NCI-H526 (cell line): ENCODE data around the gene TMEM109.
A peak's percentile ranks its signal among the peaks of the same experiment; 100 is the strongest.

Experiments
- DNase-seq, 2 experiments: peaks; one replicate each; lab custom pipeline; 2025; lab: John Stamatoyannopoulos, UW

Gene TMEM109

DNA sequence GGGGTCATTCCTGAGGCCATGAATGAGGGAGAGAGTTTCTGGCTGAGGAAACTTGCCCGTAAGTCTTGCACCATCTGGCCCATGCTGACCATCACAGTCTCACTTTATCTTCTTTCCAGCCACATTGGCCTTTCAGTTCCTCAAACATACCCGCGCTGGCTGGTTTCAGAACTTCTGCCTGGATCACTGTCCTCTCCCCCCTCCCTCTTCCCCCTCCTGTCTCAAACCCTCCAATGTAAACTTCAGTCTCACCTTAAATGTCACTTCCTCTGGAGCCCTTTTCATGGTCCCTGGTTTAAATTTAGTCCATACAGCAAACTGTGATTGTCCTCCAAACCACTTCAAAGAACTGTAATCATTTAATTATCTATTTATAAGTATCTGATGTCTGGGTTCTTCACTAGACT lies 3.7 kb upstream of the TMEM109 start:
- DNase-seq, result no peak

DNA sequence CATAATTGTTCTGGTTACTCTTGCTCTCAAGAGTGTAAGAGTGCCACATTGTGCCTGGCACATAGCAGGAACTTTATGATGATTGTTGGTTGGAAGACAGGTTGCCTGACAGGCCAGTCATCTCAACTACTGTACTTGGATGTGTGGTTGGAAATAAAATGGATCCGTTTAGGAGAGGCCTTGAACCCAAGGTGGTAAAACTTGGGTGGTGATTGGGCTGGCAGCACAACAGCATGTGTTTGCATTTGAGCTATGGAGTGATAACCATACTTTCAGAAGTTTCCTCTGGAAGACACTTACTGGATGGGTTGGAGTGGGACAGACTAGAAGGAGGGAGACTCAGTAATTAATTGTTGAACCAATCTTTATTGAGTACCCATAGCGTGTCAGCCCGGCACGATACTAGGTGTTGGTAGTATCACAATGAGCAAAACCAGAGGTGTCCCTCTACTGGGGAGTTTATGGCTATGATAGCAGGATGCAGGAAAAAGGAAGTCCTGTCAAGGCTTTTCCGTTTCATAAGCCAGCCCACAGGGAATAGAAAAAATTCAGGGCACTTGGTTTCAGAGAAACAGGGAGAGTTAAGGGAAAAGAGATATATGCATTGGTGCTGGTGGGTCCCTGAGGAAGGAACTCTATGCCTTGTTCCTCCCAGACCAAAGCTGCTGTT lies 3.1 kb upstream of the TMEM109 start:
- no peak for DNase-seq

DNA sequence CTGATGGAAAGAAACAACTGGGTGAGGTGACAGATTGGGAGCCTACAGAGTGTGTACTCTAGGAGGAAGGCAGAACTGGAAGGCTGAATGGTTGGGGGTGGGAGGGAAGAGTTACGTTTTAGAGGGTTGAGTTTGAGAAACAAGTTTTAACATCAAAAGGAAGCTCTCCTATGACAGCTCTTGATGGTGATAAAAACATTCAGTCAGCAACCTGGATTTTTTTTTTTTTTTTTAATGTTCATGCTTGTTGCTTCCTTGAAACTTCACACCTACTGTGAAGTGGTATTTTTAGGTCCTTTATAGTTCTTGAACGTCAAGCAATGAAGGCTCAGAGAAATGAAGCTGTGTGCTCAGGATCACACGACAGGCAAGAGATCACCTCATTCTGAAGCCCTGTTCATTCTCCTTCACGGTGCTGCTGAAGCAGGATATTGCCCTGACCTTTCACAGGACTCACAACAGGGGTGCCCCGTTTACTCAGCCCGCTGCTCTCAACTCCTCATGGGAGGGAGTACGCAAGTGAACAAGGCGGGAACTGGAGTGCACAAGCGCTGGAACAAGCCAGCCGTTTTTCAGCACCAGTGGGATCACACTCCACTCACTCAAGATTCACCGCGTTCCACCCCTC lies 1.6 kb upstream of the TMEM109 start:
- DNase-seq, result no peak

DNA sequence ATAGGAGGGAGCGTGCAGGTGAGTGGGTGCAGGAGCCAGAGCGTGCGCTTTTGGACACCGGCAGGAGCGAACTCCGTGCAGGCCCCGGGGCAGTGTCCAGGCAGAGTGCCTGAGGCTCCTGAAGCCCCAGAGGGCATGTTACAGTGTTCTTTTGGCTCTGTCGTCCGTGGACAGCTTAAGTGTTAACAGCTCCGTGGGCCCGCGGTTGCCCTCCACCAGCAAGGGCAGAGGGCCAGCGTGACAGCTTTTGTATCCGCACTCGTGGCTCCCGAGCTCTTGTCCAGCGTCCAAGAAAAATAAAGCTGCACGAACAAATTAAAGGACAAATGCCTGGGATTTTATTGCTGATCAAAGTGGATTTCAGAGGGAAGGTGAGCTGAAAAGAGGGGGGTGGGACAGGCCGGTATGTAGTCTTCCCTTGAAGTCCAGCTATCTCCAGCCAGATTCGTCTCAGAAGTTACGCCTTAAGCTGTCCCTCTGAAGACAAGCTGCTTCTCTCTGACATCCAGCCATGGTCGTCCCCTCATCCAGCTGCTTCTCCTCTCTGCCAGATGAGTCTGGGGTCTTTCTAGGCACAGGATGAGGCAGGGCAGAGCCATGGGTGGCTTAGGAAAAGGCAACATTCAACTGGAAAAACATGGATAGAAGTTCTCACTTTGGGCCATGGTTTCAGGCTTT lies 968 bp upstream of the TMEM109 start:
- DNase-seq, result no peak

DNA sequence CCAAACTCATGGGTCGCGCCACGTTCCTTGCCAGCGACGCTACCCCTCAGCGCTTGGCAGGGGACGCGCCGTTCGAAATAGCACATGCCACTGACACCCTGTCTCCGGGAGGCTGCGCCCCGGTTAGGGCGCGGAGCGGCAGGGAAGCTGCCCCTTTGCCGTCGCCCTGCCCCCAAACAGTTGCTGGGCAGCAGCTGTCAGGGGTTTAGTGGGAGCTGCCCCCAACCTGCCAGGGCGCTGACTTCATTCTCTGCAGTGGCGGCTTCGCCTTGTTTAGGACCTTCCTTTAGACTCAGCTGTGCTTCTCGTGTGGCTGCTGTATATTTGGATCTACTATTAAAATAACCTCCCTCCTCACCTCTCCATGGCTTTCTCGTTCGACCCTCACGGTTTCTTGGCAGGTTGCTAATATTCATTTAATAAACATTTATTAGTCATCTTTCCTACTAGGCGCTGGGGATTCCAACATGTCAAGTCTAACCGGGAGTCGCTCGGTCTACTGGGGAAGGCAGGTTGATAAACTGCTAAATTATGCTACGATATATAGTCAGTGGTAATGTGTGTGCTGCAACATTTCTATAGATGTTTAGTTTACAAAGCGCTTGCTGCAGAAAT lies 782 bp downstream of the TMEM109 start:
- DNase-seq, result peak; percentile 15 to 45

DNA sequence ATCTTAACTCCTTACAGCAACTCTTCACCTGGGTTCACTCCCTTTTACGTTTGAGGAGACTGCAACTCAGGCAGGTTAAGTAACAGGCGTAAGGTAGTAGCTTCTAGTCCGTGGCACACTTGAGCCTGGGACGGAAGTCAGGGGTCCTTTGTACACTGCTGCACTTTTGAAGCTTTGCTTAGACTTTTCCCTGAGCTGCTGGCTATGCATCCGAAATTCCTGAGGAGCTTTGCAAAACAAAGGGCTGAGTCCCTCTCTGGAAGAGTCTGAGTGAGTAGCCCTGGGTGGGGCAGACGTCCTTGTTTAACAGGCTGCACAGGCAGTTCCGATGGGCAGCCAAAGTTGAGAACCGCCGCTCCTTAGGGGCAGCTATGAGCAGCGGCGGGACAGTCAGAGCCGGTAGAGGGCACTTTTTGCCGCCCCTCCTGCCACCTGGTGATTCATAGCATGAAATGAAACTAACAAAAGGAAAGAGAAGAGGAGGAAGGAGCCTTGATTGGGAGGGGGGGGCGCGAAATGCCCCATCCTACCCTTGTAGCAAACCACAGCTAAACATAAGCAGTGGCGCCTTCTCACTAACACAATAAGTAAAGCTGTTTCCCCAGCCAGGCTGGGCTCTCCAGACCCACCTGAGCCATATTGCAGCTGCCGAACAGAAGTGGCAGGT lies 1.4 kb downstream of the TMEM109 start:
- DNase-seq, result peak in 1 of 2 experiments; percentile 62

DNA sequence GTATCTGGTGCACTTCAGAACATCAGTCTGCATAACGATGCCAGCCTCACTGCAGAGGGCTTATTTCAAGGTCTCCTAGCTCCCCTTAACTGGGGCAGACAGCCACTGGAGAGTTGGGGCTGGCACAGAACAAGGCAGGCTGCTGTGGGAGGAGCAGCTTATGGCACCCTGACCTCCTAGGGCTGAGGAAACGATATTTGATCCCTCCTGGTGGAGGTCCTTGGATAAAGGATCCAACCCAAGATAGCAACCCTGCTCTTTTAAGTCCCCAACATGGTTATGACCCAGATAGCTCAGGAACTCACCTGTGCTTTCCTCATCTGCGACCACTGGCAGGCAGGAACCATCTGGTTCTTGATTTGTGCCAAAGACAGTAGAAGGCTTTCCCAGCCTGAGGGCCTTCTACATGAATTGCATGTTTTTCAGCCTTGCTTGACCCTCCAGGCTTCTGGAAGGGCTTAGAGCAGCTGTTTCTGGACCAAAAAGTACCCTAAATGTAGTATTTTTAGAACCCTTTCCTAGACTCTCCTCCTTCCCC lies 2.8 kb downstream of the TMEM109 start:
- DNase-seq, result no peak

DNA sequence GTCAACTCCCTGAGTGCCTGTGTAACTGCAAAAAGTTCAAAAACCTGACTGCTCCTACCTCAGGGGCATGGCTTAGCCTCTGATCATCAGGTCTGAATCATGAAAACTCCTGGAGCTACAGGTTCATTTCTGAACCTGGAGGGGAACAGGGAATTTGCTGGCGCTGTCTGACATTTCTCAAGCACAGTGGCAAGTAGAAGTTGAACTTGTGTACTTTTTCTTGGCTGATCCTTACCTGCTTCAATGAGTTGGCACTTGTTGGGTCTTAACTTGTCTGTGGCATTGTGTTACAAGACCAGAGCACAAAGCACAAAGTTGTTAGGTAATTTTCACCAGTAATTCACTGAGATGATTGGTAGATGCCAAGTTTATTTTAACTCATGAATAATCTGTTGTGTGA lies 3.3 kb downstream of the TMEM109 start:
- DNase-seq, result no peak

DNA sequence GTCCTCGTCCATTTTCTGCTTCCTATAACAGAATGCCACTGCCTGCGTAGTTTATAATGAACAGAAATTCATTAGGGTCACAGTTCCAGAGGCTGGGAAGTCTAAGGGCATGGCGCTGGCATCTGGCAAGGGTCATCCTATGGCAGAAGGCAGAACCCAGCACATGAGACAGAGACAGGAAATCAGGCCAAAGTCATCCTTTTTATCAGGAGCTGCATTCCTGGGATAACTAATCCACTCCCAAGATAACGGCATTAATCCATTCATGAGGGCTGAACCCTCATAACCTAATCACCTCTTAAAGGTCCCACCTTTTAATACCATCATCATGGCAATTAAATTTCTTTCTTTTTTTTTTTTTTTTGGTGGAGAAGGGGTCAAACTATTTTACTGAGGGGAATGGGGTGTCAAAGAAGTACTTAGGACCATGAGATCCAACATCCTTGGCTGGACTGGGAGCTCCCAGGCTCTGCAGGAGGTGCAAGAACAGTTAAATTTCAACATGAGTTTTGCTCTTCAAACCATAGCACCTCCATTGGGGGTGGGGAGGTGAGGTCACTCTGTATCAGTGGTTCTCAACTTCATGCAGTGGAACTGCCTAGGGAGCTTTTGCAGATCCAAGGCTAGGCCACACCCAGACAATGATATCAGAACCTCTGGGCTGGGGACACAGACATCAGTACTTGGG lies 4.4 kb downstream of the TMEM109 start:
- DNase-seq, result no peak

DNA sequence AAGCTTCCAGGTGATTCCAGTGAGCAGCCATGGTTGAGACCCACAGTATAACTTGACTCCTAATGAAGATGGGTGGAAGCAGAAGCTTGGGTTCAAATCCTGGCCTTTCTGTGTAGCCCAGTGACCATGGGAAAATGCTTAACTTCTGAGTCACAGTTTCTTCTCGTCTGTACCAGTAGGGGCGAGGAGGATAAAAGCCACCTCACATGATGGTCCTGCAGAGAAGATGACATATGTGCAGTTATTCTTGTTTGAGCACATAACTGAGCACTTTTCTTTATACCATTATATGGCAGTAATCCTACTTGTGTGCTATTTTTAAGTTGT lies 4.9 kb downstream of the TMEM109 start:
- DNase-seq, result no peak

DNA sequence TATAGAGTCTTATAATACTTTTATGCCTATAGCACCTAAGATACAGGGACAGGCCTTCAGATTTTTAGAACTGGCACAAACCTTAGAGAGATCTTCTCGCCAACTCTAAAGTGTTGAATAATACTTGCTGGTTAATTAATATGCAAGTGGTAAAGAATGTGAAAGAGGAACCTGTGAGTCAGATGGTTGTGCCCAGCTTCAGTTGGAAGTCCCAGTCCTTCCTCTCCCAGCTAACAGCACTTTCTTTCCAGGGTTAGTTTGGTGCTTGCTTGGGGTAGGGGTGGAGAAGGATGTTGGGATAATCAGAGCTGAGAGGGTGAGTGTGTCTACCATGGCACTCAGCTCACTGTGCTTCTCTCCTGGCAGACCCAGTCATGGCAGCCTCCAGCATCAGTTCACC lies 5.4 kb downstream of the TMEM109 start:
- DNase-seq, result no peak

DNA sequence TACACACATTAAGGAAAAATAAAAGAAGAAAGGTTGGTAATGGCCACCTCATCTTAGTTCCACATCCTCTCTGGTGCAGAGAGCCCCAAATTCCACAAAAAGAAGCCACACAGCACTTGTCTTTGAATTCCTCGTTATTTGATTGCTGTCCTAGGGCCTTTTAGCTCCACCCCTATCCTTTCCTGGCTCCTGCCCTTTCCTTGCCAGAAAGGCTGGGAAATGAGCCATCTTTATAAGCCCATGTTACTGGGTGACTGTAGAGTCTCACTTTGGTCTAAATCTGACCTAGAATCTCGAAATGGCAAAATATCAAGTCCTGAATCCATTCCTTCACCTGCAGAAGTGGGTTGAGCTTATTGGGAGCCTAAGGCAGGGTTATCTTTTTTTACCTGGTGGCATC lies 6.0 kb downstream of the TMEM109 start:
- no peak for DNase-seq

DNA sequence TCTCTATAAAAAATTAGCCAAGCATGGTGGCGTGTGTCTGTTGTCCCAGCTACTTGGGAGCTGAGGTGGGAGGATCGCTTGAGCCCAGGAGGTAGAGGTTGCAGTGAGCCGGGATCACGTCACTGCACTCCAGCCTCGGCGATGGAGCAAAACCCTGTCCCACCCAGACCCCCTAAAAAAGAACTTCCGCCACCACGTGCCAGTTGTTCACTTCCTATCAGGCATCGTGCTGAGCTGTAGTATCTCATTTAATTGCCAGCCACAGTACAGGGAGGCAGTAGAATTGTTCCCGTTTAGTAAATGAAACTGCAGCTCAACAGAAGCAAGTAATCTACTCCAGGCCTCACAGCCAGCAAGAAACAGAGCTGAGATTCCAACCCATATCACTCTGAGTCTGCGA lies 7.3 kb downstream of the TMEM109 start:
- DNase-seq, result no peak

DNA sequence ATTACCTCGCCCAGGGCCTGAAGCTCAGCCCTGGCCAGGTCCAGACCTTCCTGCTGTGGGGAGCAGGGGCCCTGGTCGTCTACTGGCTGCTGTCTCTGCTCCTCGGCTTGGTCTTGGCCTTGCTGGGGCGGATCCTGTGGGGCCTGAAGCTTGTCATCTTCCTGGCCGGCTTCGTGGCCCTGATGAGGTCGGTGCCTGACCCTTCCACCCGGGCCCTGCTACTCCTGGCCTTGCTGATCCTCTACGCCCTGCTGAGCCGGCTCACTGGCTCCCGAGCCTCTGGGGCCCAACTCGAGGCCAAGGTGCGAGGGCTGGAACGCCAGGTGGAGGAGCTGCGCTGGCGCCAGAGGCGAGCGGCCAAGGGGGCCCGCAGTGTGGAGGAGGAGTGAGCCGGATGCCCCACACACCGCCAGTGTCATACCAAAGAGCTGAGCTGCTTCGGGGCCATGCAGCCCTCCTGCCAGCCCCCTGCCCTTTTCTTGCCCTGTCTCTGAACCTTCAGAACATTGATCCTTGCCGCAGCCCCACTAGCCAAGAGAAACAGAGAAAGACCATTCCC lies 7.9 kb downstream of the TMEM109 start:
- no peak for DNase-seq

DNA sequence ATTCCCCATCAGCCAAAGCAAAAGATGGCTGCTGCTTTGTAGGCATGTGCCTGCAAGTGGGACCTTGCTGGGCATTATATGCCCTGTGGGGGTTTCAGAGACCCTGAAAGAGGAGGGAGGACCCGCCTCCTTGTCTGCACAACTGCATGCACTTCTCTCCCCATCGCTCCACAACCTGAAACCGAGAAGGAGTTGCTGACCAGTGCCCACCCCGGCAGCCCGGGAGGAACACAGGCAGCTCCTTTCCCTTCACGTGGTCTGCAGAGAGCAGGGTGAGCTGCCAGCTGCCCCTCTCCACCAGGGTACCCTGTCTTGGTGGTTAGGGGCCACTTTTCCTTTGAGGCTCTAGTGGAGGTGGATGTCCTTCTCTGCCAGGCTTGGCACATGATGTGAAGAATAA lies 8.9 kb downstream of the TMEM109 start:
- no peak for DNase-seq

DNA sequence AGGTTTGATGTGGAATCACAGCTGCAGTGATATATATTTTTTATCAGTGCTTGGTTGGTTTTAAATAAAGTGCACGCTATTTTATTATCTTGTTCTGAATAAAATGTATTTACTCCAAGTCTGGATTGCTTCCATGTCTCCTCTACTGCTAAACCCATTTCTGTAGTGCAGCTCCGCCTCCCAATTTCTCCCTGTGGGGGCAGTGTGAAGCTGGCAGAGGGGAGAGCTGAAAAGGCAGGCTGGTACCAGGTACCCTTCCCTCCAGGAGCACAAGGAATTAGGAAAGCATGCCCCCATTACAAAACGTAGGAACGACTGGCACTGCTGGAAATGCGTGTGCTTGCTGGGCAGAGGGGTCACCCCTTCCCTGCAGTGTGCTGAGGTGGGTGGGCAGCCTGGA lies 9.4 kb downstream of the TMEM109 start:
- DNase-seq, result no peak

DNA sequence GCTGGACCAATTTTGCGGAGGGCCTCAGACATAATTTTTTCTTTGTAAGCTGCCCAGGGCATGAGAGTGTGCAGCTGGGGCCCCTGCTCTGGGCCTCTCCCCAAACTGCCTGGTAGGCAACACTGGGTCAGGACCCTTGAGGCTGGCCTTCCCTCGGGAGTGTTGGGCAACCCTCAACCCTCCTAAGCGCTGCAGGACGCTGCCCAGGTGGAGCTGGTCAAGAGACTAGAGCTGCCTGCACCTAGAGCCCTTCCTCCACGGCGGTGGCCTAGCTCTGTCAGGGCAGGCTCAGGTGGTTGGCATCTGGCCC lies 9.8 kb downstream of the TMEM109 start:
- no peak for DNase-seq

DNA sequence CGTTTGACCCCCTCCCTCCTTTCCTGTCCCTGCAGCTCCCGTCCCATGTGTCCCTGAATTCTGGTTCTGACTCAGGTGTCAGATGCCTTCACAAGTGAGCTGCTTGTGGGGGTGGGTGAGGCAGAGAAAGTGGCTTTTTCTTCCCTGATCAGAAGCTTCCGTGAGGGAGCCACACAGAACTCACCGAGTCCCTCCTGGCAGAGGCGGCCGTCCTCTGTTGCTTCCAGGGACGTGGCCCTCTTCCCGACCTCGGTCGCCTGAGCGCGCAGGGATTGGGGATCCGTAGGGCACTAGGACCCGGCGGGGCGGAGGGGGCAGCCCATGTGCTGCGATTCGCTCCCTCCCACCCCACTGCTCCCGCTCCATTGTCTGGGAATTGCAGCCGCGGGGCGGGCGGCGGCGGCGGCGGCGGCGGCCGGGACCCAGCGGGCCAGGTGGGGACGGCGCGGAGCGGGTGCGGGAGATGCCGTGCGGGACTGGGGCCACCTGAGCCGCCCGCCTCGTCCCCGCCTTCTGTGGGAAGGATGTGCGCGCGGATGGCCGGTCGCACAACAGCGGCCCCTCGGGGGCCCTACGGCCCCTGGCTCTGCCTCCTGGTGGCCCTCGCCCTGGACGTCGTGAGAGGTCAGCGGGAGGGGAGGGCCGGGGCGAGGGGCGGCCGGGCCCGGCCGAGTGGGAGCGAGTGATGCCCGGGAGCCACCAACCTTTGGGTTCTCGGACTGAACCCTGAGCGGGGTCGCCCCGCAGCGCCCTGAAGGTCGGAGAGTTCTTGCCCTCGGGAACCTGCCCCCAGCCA lies 10.3 kb downstream of the TMEM109 start, which contains the start of gene TMEM132A:
Gene TMEM132A, plus strand, starts transcription at position 351 of the 796 bp plus-strand sequence. Its CDS starts 174 bp downstream, at position 525.
- DNase-seq, result peak; percentile 22 to 94

DNA sequence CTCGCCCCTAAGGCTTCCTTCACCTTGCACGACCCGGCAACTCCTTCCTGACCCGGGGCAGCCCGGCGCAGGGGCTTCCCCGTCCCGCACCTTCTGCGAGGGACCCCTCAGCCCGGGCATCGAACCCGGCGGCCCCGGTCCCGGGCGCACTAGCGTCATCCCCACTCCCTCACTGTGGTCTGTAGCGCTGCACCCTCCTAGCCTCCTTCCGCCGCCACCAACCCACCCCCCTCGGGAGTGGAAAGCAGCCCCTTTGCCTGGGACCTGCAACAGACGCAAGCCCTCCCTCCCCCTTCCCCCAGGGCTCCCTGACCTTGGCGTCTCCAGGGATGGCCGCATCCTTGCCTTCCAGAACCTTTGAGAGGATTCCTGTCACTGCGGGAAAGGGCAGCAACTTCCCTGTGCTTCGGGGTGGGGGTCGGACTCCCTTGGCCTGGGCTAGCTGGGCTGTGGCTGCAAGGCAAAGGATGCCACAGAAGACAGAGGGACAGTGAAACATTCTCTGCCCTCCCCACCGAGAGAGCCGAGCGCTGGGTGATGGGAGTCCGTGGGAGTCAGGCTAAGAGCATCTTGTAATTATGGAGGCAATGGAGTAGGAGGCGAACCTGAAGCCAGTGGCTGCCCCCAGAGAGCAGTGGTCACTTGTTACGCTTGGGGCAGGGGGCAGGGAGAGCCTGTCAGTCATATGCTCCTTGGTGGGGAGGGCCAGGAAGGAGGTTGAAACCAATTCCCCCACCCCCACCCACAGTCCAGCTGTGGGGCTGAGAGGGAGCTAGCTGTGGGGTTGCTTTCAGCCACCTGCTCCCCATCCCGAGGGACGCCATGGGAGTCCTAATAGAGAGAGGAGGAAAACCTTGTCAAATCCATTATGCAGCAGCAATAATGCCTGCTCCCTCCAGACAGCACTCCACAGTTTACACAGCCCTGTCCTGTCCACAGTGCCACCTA lies 11.2 kb downstream of the TMEM109 start:
- DNase-seq, result peak in 1 of 2 experiments; percentile 52
